T-helper 2 cell (primary cell): ENCODE data around the gene CCDC6.

Experiments
- DNase-seq, 5 experiments: peaks; one replicate each; pipeline versions ENCODE4 v3.0.0 to v3.0.0-alpha.2; 2012 to 2022

The CCDC6 gene

DNA sequence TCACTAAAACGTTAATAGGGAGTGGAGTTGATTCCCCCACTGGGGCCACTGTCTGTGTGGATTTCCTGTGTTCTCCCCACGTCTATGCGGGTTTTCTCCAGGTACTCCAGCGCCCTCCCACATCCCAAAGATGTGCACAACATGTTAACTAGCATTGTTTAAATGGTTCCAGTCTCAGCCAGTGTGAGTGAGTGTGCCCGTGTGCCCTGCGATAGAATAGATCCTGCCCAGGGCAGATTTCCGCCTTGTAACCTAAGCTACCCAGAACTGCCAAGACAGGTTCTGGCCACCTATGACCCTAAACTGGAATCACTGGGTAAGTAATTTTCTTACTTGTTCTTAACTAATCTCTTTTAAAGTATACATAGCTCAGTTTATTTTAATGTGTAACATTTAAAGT lies 58.5 kb downstream of the CCDC6 start:
- no peak for DNase-seq

DNA sequence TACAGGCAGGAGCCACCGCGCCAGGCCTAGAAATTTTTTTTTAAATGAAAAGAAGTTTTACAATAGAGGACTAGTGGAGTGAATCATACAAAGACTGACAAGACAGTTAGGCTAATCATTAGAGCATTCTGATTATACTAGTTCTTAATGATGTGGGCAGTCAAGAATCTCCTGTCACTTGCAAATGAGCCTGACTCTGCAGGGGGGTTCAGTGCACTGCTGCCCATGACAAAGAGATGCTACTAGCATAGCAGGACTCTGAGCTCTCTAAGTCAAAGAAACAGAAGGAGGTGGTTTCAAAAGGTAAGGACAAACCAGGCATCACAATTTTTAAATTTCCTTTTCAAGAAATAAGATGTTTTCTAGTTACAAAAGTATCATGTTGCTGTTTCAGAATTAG lies 59.0 kb downstream of the CCDC6 start:
- DNase-seq: no peak

DNA sequence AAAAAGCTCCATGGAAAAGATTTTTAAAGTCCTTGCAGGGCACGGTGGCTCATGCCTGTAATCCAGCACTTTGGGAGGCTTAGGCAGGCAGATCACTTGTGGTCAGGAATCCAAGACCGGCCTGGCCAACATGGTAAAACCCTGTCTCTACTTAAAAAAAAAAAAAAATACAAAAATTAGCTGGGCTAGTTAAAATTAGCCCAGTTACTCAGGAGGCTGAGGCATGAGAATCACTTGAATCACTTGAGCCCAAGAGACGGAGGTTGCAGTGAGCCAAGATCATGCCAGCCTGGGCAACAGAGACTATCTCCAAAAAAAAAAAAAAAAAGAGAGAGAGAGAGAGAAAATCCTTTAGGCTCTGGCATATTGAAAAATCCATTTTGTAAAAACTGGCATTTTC lies 61.9 kb downstream of the CCDC6 start:
- no peak for DNase-seq

DNA sequence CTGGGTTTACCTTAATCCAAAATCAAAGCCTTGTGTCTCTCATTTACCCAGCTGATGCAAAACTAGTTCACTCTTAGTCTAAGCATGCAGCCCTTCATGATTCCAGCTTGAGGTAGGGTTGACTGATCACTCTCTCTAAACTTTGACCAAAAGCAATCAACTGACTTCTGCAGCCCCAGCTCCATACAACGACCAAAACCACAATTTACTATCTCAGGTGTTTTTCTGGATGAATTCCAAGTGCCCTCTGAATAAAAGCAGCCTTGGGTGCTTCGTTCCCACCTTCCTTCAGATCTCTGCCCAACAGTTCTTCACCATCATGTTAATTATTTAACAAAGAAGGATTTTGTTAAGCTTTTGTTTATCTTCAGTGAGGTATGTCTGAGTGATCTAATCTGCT lies 62.6 kb downstream of the CCDC6 start:
- DNase-seq: no peak

DNA sequence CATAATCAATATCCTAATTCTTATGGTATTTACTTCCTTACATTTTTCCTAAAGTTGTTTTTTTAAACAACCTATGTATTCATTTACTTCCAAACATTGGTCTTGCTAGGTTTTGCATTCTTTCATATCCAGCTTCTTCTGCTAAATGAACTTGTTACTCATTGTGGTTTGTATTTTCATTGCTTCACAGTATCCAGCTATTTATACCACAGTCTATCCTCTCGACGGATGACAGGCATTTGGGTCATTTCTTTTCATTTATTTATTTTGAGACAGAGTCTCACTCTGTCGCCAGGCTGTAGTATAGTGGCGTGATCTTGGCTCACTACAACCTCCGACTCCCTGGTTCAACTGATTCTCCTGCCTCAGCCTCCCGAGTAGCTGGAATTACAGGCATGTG lies 66.8 kb downstream of the CCDC6 start:
- no peak for DNase-seq

DNA sequence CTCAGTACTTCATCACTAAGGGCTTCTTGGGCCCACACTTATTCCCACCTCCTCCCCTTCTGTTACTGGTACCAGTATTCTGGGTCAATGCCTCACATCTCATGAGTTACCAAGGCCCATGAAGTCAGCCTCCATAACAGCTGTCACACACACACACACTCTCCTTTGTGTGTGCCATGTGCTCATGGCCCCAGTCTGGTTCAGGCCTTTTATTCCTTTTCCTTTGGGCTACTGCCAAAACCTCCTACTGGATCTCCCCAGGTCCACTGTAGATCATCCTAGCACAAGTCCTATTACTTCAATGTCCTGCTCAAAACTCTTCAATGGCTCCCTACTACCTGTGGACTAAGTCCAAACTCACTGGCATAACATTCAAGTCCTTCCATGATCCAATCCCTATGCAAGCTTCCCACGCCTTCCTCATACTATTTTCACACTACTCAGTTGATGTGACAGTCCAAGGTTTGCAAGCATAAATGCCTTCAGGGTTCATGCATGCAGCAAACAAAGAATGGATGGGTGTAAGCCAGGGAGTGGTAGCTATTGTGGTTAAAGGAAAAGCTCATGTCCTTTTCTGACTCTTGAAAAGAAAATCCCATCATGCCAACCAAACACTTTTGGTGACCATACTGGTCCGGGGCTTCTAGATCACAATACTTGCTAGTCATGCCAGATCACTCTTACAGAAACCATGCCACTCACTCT lies 68.1 kb downstream of the CCDC6 start:
- DNase-seq: no peak

DNA sequence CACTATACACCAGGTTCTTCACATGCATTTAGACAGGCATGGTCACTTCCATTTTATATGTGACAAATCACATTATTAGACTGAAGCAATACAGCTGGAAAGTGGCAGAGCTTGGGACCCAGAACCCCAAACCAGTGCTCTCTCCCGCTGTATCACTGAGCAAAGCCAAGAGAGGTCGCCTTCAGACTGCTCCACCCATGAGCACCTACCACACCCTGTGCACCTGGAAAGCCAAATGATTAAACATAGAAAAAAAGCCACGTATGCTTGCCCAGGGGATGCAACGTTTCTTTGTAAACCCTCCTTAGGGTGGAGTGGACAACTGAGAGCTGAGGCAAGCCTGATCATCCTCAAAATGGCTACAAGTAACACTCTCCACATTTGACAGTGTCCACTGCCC lies 72.5 kb downstream of the CCDC6 start:
- DNase-seq: no peak

DNA sequence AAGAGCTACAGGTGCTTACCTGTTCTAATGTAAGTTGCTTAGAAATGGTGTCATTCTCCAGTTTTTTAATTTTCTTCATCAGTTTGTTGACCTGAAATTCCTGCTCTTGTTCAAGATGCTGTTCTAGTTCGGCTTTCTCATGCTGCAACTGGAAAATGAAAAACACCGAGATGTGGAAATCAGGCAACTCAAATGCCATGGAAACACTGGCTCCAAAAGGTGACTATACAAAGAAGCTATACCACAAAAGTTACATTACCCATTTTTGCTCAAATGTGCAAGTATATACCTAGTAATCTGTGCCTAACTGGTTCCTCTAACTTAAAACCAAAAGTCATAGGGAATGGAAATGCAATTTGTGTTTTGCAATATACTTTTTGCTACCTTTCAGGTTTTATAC lies 73.8 kb downstream of the CCDC6 start:
- DNase-seq: no peak

DNA sequence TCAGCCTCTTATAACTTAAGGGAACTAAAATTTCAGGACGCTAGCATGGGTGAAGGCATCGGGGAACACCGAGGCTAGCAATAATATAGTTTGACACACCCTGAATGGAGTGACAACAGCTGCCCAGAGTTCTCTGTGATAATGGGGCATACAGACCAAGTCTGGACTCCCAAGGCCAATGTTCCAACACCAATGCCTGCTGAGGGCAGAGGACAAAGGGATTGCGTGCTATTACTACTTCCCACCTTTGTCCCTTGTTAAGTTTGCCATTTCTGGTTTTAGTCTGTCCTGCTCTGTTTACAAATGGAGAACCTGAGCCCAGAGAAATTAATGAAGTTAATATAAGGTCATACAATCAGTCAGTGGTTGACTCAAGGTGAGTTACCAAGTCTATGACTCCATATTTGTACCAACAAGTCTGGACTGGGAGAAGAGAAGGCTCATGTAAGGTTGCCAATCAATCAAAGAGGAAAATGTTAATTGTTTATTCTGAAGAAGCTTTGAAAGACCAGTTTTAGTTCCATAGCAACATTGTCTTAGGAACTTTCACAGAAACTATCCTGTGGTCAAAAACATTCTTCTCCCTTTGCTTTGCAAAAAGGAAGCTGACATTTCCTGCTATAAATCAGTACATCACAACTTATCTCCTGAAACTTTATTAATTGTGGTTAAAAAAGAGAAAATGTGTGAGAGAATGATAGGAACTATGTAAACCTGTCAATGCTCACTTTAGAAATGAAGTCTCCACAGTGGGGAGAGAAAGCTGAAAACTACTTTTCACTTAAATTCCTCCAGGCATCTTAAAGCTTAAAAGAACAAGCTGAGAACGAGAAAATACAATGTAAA lies 74.5 kb downstream of the CCDC6 start:
- DNase-seq: no peak

DNA sequence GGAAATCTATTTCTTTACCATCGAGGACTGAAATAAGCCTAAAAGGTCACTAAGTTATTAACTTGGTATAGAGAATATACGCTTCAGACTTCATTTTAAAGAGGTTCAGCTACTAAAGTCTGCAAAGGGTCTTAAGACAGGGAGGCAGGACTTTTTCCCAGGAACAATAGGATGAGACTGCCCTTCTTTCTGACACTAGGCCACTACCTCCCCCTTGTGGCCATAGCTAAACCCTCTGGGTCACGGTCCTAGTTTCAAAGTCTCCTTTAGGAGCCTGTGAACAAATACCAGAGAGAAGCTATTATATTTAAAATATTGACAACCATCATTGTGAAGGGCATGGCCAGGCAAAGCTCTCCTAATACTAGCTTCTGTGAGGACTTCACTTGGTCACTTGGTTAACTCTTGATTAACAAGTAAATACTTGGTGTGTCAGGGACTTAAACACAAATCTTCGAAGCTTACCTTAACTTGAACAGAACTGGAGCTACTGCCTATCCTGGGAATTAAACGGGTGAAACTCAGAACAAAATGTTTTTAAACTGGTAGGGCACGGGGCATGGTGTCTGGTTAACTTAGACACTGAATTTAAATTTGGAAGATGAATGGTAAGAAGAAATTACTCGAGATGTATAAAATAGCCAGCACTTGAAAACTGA lies 75.6 kb downstream of the CCDC6 start:
- DNase-seq: peak in 1 of 5 experiments; percentile 29

DNA sequence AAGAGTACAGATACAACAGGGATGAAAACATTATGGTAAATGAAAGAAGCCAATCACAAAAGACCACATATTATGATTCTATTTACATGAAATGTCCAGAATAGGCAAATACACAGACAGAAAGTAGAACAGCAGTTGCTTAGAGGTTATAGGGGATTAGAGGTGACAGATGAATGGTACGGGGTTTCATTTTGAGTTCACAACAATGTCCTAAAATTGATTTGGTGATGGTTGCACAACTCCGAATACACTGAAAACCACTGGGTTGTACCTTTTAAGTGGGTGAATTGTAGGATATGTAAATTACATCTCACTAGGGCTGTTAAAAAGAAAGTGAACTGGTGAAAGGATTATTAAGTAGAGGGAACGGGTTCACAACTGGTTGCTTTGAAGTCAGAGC lies 76.8 kb downstream of the CCDC6 start:
- DNase-seq: peak in 1 of 5 experiments; percentile 81

DNA sequence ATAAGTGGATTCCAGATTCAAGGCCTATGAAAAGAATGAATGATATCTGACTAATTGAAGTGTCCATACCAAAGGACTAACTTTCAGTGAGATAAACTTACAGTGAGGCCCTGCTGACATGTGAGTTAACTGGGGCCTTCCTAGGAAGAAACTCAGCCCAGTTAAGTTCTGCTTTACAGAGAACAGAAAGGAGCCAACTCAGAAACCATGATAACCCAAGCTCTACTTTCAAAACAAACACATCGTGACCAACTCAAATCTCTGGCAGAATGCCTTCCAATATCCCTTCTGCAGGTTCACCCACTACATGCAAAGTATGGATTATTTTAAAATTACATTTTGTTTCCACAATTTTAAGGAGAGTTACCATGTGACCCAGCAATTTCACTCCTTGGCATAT lies 77.3 kb downstream of the CCDC6 start:
- peak in 1 of 5 experiments; percentile 30 for DNase-seq

DNA sequence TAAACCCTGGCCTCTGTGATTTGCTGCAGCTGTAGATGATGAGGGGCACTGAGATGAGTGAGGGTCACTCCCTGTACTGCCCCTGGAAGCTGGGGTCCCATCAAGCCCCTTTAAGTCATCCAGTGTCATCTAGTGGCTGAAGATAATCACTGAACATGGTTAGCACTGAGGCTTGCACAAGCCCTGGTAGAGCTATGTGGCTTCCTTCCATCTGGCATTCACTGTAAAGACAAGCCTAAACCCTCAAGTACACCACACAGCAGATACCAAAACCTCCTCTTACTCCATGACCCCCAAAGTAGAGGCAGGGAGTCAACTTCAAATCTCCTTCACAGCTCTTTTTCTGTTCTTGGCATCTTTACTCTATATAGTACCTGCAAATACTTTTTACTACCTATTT lies 80.4 kb downstream of the CCDC6 start:
- no peak for DNase-seq

DNA sequence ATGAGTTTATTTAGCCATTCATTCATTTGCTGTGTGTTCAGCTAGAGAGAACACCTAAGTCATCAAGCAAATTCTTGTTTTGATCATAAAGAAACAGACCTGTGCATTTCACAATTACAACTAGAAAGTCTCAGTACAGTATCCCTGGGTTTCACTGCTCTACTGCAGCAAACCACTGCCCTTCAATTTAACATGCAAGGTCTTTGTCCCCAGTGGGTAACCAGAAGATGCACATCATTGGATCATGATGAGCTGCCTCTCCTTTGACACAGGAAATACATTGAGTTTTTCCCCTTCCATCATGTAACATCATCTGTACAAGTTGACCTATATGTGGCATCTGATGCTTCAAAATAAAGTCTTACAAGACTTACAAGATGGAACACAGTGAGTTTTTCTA lies 82.6 kb downstream of the CCDC6 start:
- no peak for DNase-seq

DNA sequence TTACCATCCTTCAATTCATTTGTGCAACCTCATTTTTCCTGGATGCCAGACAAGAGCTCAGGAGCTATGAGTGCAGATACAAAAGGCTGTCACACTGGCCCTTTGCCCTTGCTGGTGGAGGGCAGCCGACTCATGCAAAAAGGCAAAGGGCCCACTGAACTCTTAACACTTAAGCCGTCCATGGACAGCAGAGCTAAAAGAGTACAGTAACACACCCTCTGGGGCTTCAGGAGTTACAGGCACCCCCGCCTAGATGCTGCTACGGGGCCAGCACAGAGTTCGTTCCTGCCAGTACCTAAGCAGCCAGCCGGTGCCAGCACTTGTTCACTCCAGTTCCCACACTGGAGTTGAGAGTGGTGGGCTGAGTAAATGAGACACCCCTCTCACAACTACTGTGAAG lies 83.2 kb downstream of the CCDC6 start:
- no peak for DNase-seq

DNA sequence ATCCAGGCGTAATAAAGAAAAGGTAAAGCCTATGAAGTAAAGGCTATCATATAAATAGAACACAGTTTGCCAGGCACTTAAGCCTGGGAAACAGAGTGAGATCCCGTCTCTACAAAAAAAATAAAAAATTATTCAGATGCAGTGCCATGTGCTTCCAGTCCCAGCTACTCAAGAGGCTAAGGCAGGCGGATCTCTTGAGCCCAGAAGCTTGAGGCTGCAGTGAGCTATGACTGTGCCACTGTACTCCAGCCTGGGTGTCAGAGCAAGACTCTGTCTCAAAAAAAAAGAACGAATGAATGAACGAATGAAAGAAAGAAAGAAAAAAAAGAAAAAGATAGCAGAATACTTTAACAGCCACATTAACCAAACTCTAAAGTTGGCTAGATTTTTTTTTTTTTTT lies 85.9 kb downstream of the CCDC6 start:
- DNase-seq: no peak

DNA sequence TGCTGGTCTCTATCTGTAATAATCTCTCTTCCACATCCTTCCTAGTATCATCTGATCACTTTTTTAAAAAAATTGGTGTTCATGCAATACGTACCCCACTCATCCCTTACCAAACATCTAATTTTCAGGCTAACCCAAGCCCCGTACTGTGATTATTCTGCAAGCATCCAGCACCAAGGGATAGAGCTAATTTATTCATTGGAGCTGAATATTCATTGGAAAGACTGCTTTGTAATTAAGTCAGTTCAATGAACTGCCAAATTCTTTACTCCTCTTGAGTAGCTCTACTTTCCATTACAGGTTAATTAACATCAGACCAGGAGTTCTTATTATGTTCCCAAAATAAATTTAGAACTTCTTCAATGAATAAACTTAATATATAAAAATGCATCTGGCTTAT lies 86.7 kb downstream of the CCDC6 start:
- no peak for DNase-seq

DNA sequence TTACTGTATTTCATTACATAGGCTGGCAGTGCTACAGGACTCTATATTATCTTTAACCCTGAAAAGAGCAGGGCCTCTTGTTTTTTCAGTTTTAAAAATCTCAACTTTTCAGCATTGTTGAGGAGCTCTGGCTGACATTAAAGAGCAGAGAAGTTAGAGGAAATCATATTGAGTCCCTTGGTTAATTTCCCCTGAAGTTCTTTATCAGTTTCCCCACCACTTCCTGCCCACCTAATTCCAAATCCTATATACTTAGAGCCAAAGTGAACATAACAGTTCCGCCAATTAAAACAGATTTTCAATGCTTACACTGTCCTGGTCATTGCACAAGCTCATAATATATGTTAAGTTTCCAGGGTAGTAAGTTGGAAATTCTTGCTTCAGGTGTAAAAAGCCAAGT lies 87.1 kb downstream of the CCDC6 start:
- peak in 1 of 5 experiments; percentile 39 for DNase-seq

DNA sequence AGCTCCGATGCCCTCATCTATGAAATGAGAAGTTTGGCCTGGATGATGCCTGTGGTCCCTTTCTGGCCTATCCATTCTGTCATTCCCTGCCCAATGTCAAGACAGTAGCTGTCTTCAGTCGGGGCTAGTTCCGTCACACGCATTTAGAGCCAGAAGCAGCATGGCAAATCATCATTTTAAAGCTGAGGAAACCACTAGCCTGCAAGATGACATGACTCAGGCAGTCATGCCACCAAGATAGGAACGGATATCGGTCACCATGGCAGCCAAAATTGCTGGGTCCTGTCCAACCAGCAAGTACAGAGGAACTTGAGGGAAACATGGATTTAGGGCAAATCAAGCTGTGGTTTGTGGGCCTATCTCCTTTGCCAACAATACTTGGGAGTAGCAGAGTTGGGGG lies 88.6 kb downstream of the CCDC6 start:
- DNase-seq: no peak

DNA sequence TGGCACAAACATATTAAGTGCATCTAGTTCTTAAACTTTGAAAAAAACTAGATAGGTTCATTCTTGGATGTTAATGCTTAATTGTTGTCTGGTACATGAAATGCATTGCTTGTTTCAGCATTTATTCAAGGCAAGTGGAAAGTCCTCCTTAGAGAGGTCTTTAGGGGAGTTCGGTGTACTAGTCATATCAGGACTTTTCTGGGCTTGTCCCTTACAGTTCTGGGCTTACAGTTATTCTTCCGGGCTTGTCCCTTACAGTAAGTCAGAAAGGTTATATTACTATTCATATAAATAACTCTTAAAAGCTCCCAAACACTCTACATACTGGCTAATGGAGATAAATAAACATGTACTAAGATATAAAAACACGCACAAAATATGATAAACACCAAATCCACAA lies 91.5 kb downstream of the CCDC6 start:
- no peak for DNase-seq

DNA sequence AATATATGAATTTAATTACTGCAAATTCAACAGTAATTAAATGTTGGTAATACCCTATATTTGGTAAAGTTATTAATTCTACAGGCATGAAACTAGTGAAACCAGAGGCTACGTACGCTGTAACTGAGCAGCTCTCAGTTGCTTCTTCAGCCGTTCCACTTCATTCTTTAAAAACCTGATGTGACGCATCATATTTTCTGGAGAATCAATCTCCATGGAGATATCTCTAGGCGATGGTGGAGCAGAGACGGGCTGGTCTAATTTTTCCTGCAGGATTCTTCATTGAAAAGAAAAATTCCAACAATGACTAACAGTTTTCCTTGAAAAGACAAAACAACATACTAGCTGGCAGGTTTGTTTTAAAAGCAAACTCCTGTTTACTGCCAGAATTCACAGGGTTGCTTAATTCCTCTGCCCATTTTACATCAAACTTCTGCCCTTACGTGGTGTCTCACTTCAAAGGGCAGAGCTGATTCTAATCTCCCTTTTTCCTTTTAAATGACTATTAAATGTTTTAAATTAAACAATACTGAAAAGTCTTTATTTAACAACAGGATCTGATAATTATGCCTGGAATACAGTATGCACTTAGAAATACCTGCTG lies 93.7 kb downstream of the CCDC6 start:
- no peak for DNase-seq

DNA sequence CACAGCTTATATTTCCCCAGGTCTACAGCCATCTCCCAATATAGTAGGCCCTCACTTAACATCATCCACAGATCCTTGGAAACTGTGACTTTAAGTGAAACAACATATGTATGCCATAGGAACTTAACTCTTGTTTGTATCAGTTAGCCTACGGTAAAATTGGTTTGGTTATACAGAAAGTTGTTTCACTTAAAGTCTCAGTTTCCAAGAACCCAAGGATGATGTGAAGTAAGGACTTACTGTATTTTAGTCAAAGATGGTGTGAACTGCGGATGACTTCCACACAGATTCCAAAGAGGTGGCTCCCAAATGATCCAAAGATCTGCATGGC lies 96.7 kb downstream of the CCDC6 start:
- DNase-seq: no peak

DNA sequence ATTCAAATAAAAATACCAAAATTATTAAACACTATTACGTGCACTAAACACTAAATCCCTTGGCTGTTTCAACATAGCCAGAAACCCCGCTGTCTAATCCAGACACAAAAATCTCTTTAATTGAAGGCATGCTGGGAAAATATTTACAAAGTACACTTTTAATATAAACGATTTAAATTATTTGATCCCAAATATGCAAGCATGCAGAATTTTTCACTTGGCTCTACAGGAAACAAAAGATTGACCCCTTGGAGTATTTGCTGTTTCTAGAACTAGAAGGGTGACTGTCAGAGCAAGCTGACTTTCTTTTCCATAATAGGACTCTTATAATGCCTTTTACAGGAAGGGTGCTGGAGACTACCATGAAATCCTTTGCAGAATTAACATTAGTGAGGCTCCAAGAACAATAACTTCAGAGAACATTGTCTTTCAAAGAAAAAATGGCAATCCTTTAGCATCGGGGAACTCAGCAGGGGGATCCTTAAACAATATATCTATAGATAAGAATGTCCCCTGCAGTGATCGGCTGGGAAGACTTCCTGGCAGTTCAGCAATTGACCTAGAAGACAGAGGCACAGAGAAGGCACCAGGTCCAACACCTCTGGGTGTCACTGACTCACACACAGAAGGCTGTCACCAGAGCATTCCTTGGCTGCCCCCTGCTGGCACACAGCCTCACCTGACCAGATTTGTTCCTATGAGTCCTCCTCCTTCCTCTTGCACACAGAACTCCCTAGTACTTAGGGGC lies 97.3 kb downstream of the CCDC6 start:
- DNase-seq: peak in 4 of 5 experiments; percentile 3 to 75 (median 30)
